Stomach (tissue), 9 donors: Measurements from ENCODE around the gene BTLA. TPM values are rescaled to one million over a fixed set of nuclear protein-coding genes. Genes with fewer than 3 reads are reported as not detected.

Source experiments
- DNase-seq, 2 donors: peaks; one replicate each; pipeline versions ENCODE4 v3.0.0 to v3.0.0-alpha.2; 2013 to 2019
- H3K27ac ChIP-seq, 5 donors: fragments of 200-600 bp in 4 of 5; sonication (generic) in 4 of 5; one replicate each; pipeline ENCODE4 v1.5.1; 2013 to 2019; ENCODE audit warnings: mild to moderate bottlenecking in 1 of 5, moderate library complexity in 1 of 5
- H3K27me3 ChIP-seq, 3 donors: fragments of 200-600 bp; sonication (generic); one replicate each; pipeline ENCODE4 v1.5.1; 2017 to 2019; ENCODE audit warnings: mixed run types in 1 of 3
- H3K36me3 ChIP-seq, 4 donors: fragments of 200-600 bp; sonication (generic); 1 replicate in 3 of 4; 2 replicates in 1 of 4; pipeline ENCODE4 v1.5.1; 2016 to 2019
- H3K4me1 ChIP-seq, 4 donors: fragments of 200-600 bp; sonication (generic); one replicate each; pipeline ENCODE4 v1.5.1; 2016 to 2019
- H3K4me3 ChIP-seq, 4 donors: fragments of 200-600 bp; sonication (generic) in 3 of 4; one replicate each; pipeline ENCODE4 v1.5.1; 2016 to 2019; ENCODE audit warnings: mild to moderate bottlenecking in 1 of 4
- H3K9me3 ChIP-seq, 4 donors: fragments of 200-600 bp; sonication (generic); one replicate each; pipeline ENCODE4 v1.5.1; 2016 to 2019
- CTCF ChIP-seq, 7 experiments: fragments of 450-650 bp in 4 of 7; fragments of 200-600 bp in 3 of 7; sonication (generic) in 3 of 7; IDR thresholded peaks; one replicate each; pipeline ENCODE4 v1.5.1; 2016 to 2019; ENCODE audit warnings: antibody characterized with exemption in 7 of 7, control low read depth in 2 of 7, mild to moderate bottlenecking in 1 of 7
- EP300 ChIP-seq: sonication (generic); formaldehyde crosslinking; IDR thresholded peaks from one replicate; pipeline ENCODE4 v1.6.1; 2017; ENCODE audit warnings: antibody characterized with exemption
- POLR2A ChIP-seq, 4 donors: fragments of 450-650 bp; IDR thresholded peaks; one replicate each; pipeline ENCODE4 v1.6.1; 2016; ENCODE audit warnings: antibody characterized with exemption in 4 of 4, control low read depth in 2 of 4, mild to moderate bottlenecking in 1 of 4, moderate library complexity in 1 of 4
- POLR2AphosphoS5 ChIP-seq, 3 donors: sonication (generic); formaldehyde crosslinking; IDR thresholded peaks; one replicate each; pipeline ENCODE4 v1.6.1; 2016; ENCODE audit warnings: antibody characterized with exemption in 3 of 3
- WGBS, 5 donors: extraction: QIAGEN DNeasy Blood & Tissue Kit in 3 of 5; methylation state at CpG; one replicate each; pipeline versions ENCODE4 v1.1.5 to v1.1.7; 2013 to 2018; 5-methylcytosine and 5-hydroxymethylcytosine counted together
- intact Hi-C: fragments of 100-400 bp; cut with DNase I; formaldehyde crosslinking; loops from one replicate; pipeline ENCODE4 v1.15.1; 2023; ENCODE audit warnings: low total_unique reads
- polyA plus RNA-seq, 3 donors: library from polyadenylated mRNA; stranded (reverse); fragments of 200-250 nt; gene quantifications; one replicate each; pipeline ENCODE4 v1.2.3, GENCODE V29; 2013
- total RNA-seq, 5 donors: library from RNA; depleted of rRNA; stranded (reverse); fragments of >200 nt; gene quantifications; one replicate each; pipeline versions ENCODE4 v1.1.0 to v1.2.3, GENCODE V29; 2014 to 2016
- donor health status: healthy with polysubstance abuse.
- donor health status: Bipolar disorder and iron deficiency.
- donor health status: healthy.

BTLA gene
- total and polyA plus RNA-seq, 8 donors, result 1.1 to 2.4 TPM; not detected in 6

- H3K4me1 ChIP-seq, result no peaks in the 10 kb centered on the region
- no peak for DNase-seq
- H3K27me3 ChIP-seq, result no peaks in the 10 kb centered on the region
- no peak overlapping the region for H3K4me3 ChIP-seq
- intact Hi-C loops, result no loop called here
- no peaks in the 10 kb centered on the region for H3K9me3 ChIP-seq
- TF ChIP-seq POLR2A (IDR thresholded peaks at IDR 0.05) (no peak), POLR2AphosphoS5 (IDR thresholded peaks at IDR 0.05) (no peak), CTCF (IDR thresholded peaks at IDR 0.05) (no peak), EP300 (no peak)
- no peak overlapping the region for H3K27ac ChIP-seq
- 64 to 68% (median 66%) methylated on average over 3 of the region's 3 CpGs for WGBS, 5 donors
- no peaks in the 10 kb centered on the region for H3K36me3 ChIP-seq
These were observed 69.3 kb downstream of the BTLA start for GRCh38 chr3:112429960-112430359.

- 81 to 93% (median 90%) methylated on average over 5 of the region's 5 CpGs for WGBS, 5 donors
- Histone ChIP-seq H3K4me3 (no peak overlapping the region), H3K4me1 (no peaks in the 10 kb centered on the region), H3K36me3 (no peaks in the 10 kb centered on the region), H3K27ac (no peak overlapping the region), H3K9me3 (no peaks in the 10 kb centered on the region), H3K27me3 (no peaks in the 10 kb centered on the region)
- intact Hi-C loops, result no loop called here
- no peak for DNase-seq
- no peak for TF ChIP-seq POLR2AphosphoS5 (IDR thresholded peaks at IDR 0.05)
- TF ChIP-seq POLR2A (IDR thresholded peaks at IDR 0.05), result no peak
- TF ChIP-seq CTCF (IDR thresholded peaks at IDR 0.05), result no peak
- no peak for TF ChIP-seq EP300
These were observed 72.1 kb downstream of the BTLA start for GRCh38 chr3:112427123-112427522.

GRCh38 chr3:112425858-112426750, 73.2 kb downstream of the BTLA start:
- no peak for DNase-seq
- Histone ChIP-seq H3K4me1 (no peaks in the 10 kb centered on the region), H3K27me3 (no peaks in the 10 kb centered on the region), H3K27ac (no peak overlapping the region), H3K4me3 (no peak overlapping the region), H3K36me3 (no peaks in the 10 kb centered on the region), H3K9me3 (no peaks in the 10 kb centered on the region)
- 88 to 97% (median 93%) methylated on average over 2 of the region's 2 CpGs for WGBS, 5 donors
- intact Hi-C loops, result no loop called here
- TF ChIP-seq POLR2A (IDR thresholded peaks at IDR 0.05), result no peak
- no peak for TF ChIP-seq CTCF (IDR thresholded peaks at IDR 0.05)
- TF ChIP-seq POLR2AphosphoS5 (IDR thresholded peaks at IDR 0.05), result no peak
- no peak for TF ChIP-seq EP300

GRCh38 chr3:112425382-112425781, 73.9 kb downstream of the BTLA start:
- 93 to 98% (median 94%) methylated on average over 2 of the region's 2 CpGs for WGBS, 5 donors
- no peaks in the 10 kb centered on the region for H3K27me3 ChIP-seq
- no peak overlapping the region for H3K4me3 ChIP-seq
- no peaks in the 10 kb centered on the region for H3K4me1 ChIP-seq
- H3K9me3 ChIP-seq, result no peaks in the 10 kb centered on the region
- intact Hi-C loops, result no loop called here
- TF ChIP-seq POLR2A (IDR thresholded peaks at IDR 0.05) (no peak), EP300 (no peak), CTCF (IDR thresholded peaks at IDR 0.05) (no peak), POLR2AphosphoS5 (IDR thresholded peaks at IDR 0.05) (no peak)
- H3K27ac ChIP-seq, result no peak overlapping the region
- no peaks in the 10 kb centered on the region for H3K36me3 ChIP-seq
- no peak for DNase-seq
